HG03103 (cell line): ENCODE data around the gene UBAP1L.
"Not testable (repeated sequence)": the region's sequence is repeated elsewhere in the genome, so short reads cannot be mapped to it uniquely, and the experiment has no call there.

ENCODE experiments used
- ATAC-seq: cut with Tn5 transposase; IDR thresholded peaks from one replicate; pipeline ENCODE4 v1.9.1; 2021; ENCODE audit warnings: low read depth; ENCODE audit not compliant: unreplicated experiment

Gene UBAP1L

DNA sequence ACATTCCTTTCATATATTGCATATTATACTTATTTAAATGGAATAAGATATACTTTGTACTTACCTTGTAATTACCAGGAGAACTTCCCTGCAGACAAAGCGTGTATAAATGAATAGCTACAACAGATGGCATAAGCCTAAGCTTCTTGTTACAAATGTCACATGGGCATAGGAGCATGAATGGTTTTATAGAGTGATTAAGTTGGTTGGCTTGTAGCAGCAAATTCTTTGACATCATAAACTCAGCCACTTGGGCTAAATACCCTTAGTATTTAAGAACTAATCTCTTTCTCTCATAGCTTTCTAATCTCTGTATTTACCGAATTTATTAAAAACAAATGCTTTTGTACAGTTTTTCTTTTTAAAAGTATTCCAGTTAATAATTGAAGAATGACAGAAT lies at the start of gene UBAP1L:
TSS of gene UBAP1L (minus strand) at position 115 of the 400 bp plus-strand sequence. CDS start 8,985 bp downstream, outside the sequence.
- ATAC-seq: no peak

DNA sequence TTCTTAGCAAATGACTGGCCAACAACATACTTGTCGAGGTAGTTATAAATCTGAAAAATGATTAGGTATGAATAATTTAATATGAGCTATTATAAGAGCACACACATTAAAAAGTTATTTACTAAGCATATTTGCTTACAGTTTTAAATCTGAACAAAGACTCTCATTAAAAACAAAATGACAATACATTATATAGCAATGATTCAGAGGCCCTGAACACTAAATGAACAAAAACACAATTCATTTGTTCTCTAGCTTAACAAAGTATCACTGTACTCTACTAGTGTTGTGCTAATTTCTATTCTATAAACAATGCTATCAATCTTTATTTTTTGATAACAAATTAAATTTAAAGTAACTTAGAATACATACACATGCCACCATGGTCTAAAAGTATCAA lies 49.1 kb upstream of the UBAP1L start:
- no peak for ATAC-seq

DNA sequence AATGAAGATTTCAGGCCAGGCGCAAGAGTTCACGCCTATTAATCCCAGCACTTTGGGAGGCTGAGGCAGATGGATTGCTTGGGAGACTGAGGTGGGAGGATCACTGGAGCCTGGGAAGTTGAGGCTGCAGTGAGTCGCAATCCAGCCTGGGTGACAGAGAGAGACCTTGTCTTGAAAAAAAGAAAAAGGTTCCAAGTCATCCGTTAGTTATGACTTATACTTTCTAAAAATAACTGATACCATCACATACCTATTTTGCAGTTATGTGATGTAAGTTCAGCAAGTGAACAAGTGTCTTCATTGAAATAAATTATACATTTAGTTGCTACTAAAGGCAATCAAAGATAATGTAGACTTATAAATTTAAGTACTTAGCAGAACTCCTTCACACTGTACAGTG lies 48.0 kb upstream of the UBAP1L start:
- ATAC-seq: no peak

DNA sequence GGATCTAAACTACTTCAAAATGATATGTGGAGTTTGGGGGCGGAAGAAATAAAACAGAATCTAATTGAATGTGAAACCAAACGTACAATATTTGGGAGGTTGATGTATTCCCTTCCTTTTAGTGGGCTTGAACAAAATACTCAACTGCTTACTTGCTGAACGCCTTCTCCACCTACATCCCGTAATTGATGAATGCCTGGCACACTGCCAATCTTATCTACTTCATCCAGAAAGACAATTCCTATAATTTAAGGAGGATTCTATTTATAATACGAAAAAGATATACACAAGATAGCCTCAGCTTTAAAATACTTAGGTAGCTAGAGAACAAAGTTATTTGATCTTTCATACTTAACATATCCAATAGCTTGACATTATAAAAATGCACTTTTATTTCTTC lies 41.7 kb upstream of the UBAP1L start:
- ATAC-seq: no peak

DNA sequence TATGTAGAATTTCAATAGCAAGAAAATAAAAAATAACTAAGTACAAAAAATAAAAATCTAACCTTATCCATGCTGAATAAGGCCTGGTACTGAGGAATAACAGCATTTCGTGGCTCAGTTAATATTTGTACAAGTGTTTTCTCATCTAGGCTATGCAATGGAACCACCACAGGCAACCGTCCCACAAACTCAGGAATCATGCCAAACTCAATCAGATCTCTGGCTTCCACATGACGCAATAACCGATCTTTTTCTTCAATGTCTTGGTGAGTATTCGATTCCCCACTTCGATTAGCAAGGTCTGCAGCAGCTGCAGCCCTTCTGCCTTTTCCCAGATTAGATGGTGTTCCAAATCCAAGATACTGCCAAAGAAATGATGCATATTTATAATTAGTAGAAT lies 39.7 kb upstream of the UBAP1L start:
- ATAC-seq: no peak

DNA sequence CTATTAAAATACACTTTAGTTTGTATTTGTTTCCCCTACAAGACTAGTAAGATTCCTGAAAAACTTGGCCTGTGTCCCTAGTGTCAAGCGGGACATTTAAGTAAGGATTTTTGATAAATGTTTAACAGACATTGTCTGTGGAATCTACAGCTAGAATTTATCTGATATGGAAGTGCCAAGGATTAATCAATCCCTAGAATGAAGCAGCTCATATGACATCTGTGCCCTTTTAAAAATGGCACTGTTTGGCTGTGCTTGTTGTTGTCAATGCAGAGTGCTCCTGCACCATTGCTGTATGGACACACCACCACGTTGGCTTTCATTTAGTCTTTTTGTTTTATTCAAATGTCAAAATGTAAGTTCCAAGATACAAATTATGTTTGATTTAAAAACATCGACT lies 32.9 kb upstream of the UBAP1L start:
- ATAC-seq: no peak

DNA sequence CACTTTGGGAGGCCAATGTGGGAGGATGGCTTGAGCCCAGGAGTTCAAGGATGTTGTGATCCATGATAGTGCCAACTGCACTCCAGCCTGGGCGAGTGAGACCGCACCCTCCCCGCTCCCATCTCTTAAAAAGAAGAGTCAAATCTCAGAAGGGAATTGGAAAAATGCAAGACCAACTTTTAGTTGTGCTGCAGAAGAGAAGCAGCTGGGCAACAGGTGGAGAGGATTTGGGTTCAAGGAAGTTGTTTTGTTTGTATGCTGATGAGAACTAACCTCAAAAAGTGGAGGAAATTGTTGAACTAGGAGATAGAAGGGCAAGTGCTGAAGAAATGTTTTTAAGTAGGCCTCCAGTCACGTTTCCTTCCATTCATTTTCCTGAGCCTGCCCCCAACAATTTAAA lies 31.4 kb upstream of the UBAP1L start:
- no peak for ATAC-seq

DNA sequence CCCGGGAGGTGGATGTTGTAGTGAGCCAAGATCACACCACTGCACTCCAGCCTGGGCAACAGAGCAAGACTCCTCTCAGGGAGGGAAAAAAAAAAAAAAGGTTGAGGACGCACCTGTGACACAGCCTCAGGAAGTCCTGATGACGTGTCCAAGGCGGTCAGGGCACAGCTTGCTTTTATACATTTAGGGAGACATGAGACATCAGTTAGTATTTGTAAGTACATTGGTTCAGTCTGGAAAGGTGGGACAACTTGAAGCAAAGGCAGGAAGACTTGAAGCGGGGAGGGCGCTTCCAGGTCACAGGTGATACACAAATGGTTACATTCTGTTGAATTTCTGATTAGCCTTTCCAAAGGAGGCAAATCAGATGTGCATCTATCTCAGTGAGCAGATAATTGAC lies 23.6 kb upstream of the UBAP1L start:
- not testable (repeated sequence) for ATAC-seq

DNA sequence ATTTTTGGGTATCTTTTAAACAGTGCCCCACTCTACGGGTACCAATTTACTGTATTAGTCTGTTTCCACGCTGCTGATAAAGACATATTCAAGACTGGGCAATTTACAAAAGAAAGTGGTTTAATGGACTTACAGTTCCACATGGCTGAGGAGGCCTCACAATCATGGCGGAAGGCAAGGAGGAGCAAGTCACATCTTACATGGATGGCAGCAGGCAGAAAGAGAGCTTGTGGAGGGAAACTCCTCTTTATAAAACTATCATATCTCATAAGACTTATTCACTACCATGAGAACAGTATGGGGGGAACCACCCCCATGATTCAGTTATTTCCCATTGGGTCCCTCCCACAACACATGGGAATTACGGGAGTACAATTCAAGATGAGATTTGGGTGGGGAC lies 22.9 kb upstream of the UBAP1L start:
- not testable (repeated sequence) for ATAC-seq

DNA sequence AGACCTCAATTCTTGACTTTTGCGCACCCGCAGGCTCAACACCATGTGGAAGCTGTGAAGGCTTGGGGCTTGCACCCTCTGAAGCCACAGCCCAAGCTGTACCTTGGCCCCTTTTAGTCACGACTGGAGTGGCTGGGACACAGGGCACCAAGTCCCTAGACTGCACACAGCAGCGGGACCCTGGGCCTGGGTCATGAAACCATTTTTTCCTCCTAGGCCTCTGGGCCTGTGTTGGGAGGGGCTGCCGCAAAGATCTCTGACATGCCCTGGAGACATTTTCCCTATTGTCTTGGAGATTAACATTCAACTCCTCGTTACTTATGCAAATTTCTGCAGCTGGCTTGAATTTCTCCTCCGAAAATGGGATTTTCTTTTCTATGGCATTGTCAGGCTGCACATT lies 22.1 kb upstream of the UBAP1L start:
- ATAC-seq: not testable (repeated sequence)

DNA sequence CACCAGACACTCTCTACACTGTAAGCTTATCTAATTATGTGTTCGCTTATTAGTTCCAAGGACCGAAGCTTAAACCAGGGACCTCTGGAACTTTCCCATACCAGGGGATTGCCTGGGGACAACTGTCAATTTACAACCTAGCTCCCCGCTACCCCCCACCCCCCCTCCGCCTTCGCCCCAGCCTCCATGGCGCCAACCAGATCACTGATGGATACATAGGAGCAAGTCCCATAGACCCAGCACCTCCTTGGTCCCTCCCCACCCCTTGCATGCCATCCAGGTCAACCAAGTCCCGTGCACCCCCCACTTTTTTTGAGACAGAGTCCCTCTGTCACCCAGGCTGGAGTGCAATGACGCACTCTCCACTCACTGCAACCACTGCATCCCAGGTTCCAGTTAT lies 19.5 kb upstream of the UBAP1L start:
- no peak for ATAC-seq

DNA sequence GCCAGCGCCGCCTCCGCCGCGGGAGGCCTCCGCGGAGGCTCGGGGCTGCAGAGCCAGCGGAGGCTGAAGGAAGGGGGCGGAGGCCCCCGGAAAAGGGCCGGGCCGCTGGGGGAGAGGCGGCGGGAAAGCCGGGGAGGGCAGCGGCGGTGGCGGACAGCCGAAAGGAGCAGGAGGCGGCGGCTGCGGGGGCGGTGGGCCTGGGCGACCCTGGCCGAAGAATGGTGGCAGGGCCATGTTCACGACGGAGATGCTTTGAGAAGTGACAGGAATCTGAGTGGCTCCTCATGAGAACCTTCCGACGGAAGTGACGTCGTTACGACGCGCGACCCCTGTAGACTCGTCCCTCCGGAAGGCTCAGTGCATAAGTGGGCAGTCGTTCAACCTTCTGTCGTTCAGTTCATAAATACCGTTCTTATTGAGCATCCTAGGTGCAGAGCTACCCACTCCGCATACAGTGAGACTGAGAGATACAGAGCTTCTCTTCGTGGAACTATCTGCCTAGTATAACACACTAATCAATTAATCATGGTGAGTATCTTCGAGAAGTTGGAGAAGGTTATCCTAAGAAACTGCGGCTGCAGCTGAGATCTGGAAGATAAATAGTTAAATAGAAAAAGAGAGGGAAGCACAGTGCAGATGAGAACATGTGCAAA lies 18.7 kb upstream of the UBAP1L start, which contains the start of gene PDCD7:
TSS of gene PDCD7 (minus strand) at position 261 of the 653 bp plus-strand sequence. CDS start at position 234, 27 bp downstream.
- peak; percentile 78 for ATAC-seq

DNA sequence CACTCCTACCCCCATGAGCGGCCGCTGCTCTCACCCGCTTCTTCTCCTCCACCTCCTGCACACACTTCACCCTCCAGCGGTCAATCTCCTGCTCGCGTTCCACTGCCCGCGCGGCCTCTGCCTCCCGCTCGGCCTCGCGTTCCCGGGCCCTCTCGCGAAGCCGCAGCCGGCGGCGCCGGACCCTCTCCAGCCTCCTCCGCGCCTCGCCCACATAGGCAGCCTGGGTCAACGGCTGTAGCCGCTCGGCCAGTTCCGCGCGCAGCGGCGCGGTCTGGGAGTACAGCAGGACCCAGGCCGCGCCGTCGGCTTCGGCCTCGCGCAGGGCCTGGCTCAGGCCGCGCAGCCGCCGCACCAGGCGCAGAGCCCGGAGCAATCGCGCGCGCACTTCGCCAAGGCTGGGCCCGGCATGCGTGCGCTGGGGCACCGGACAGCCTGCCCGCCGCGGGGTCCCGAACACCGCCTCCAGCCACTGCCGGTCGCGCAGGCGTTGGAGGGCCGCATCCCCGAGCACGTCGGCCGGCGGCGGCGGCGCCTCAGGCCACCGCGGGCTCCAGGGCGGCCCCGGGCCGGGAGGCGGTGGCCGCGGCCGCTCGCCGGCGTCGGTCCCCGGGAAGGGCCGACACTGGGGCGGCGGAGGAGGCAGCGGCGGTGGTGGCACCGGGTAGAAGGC lies 18.0 kb upstream of the UBAP1L start:
- ATAC-seq: peak; percentile 34

DNA sequence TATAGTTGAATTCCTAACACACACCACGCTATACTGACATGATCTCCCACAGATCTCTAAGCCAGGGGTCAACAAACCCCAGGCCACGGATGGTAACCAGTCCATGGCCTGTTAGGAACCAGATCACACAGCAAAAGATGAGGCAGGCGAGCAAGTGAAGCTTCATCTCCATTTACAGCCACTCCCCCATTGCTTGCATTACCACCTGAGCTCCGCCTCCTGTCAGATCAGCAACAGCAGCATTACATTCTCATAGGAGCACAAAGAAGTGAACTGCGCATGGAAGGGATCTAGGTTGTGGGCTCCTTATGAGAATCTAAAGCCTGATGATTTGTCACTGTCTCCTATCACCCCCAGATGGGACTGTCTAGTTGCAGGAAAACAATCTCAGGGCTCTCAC lies 15.9 kb upstream of the UBAP1L start:
- ATAC-seq: no peak

DNA sequence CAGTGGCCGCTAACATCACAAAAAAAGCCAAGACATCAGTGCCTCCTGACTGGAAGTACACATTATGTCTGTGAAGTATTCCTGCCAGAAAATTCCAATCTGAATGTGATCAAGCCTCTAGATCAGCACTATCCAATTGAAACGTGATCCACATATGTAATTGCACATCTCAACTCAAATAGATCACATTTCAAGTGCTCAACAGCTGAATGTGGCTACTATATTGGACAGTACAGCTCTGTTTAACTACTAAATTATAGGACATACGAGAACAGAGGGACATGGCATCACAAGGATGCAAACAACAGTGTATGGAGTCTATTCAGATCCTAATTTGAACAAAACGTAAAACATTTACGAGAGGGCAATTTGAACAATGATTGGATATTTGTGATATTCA lies 542 bp upstream of the UBAP1L start:
- ATAC-seq: no peak

DNA sequence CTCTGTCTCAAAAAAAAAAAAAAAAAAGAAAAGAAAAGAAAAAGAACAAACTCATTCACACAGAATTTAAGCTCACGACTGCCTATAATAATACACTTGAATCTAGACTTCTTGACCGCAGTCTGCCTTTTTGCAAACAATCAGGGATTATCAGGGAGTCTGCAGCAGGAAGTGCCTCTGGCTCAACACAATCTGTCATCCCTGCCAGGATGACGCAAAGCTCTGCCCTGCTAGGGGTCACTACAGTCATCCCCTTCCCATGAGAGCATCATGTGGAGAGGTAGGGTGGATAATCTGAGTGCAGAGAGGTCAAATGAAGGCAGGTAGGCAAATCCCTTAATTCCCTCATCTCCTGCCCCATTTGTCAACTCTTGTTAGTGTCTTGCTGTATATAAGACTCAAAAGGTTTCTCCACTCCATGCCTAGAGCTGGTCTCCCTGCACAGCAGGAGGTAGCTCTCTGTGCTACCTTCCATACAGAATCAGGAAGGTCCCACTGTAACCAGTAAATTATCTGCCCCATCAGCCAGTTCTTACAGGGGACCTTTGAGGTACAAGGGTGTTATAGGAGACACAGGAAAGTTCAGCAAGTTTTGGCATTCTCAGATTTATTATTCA lies 4.2 kb downstream of the UBAP1L start:
- no peak for ATAC-seq

DNA sequence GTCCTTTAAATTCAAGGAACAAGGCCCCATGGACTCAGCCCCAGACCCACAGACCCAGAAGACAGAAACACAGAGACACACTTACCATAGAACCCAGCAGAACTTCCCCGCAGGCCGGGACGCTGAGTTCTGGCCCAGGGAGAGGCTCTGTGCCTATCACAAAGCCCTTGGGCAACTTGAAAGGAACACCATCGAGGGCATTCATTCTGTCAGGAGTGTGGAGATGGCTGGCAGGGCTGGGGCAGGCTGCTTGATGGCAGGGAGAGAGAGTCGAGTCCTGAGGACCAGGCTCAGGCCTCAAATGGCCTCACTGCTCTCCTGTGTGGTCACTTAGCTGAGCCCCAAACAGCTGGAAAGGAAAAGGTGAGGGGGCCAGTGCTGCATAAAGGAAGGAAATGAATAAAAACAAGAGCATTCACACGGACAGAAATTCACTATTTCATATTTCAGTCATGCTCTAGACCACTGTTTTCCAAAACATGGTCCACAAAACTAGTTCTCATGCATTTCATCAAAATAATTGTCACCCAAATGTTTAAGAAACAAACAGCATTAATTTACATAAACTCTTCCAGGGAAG lies 8.9 kb downstream of the UBAP1L start:
- no peak for ATAC-seq

DNA sequence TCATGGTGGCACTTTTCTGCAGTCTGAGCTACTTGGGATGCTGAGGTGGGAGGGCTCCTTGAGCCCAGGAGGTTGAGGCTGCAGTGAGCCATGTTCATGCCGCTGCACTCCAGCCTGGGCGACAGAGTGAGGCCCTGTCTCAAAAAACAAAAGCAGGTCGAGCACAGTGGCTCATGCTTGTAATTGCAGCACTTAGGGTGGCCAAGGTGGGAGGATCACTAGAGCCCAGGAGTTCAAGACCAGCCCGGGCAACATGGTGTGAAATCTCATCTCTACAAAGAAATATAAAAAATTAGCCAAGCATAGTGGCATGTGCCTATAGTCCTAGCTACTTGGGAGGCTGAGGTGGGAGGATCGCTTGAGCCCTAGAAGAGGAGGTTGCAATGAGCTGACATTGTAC lies 10.0 kb downstream of the UBAP1L start:
- ATAC-seq: no peak

DNA sequence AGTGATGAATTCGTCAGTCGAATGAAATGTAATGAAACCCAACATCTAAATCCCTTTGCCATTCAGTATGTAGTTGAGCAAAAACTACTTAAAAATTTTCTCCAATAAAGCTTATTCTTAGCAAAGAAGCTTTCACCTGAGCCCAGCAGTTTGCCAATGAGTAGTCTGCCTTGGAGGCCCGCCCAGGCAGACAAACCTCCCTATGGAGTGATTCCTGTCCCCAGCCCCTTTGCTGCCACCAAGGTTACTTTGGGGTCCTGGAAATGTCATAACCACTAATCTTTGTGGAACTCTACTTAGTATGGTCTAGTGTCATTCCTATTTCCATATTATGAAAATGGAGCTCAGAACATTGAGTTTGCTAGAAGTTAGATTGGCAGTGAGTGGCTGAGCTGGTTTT lies 12.1 kb downstream of the UBAP1L start:
- ATAC-seq: no peak

DNA sequence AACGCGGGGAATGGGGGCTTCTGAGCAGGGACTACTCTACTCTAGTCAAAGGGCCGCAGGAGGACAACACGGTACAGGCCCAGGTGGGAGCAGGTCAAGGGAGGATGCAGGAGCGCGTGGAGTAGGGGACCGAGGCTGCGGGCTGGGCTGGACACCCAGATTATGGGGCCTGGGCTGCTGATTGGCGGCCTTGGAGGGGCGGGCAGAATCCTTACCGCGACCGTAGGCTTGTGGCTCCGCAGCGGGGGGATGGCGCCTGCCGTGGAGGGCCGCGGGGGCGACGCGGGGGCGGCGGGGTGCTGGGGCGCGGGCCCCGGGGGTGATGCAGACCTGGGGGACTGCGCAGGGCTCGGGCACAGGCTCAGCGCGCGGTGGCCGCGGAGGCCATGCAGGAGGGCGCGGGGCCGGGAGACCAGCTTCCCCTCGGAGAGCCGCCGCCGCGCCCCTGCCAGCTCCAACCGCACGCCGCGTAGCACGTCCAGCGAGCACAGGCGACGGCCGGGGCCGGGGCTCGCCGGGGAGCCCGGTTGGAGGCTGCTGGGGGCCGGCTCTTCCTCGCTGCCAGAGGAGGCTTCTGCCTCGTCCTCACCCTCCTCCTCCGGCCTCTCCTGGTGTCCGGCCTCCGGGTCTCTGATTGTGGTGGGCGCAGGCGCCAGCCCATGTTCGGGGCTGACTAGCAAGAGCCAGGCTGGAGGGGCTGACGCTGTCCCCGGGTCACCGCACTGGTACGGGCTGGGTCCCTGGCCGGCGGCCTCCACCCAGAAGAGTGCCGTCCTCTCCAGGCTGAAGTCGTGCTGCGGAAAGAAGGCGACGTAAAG lies 12.9 kb downstream of the UBAP1L start:
- ATAC-seq: no peak

DNA sequence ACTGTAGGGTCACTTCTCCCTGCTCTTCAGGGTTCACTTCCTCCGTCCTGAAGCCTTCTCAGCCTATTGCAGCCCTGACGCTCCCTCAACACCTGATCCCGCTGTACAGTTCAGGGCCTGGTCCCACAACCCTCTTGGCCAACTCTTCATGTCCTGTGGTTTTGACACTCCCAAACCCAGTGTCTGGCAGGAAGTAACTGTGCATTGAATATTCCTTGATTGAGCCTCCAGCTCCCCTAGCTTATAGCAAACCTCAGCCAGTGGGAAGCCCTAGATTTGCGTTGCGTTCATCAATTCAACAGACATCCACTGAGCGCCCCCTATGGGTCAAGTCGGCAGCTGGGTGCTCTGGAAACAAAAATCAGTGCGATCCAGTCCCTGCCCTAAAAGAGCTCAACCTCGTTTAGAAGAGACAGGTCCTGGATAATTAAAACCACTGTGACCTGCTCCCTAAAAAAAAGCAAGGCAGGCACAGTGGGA lies 13.5 kb downstream of the UBAP1L start:
- no peak for ATAC-seq
